CD14-positive monocyte (primary cell): ENCODE results near the gene PSMG3. TPM values are rescaled to one million over a fixed set of nuclear protein-coding genes. Genes with fewer than 3 reads are reported as not detected.

Source experiments
- DNase-seq, 3 donors: peaks; one replicate each; pipeline ENCODE4 v3.0.0-alpha.2; 2011 to 2022
- H2AFZ ChIP-seq: 2 replicates; pipeline ENCODE4 v1.6.0; 2012; ENCODE audit warnings: mild to moderate bottlenecking, low read depth, low read length, inconsistent platforms; ENCODE audit not compliant: insufficient read depth, poor library complexity, severe bottlenecking
- H3K27ac ChIP-seq, 2 donors: 1 replicate in 1 of 2; 2 replicates in 1 of 2; pipeline ENCODE4 v1.5.1; 2012 to 2013; ENCODE audit warnings: low read length in 2 of 2, control low read depth in 1 of 2, inconsistent platforms in 1 of 2, low read depth in 1 of 2, mild to moderate bottlenecking in 1 of 2
- H3K27me3 ChIP-seq, 2 donors: one replicate each; pipeline versions ENCODE4 v1.6.0 to v1.6.1; 2011 to 2013; ENCODE audit warnings: low read length in 2 of 2; ENCODE audit not compliant: control insufficient read depth in 2 of 2, insufficient read depth in 2 of 2
- H3K36me3 ChIP-seq, 2 donors: replicated peaks in 1 of 2; 1 replicate in 1 of 2; 2 replicates in 1 of 2; pipeline versions ENCODE4 v1.5.1 to v1.6.1; 2012 to 2013; ENCODE audit warnings: low read length in 2 of 2, control low read depth in 1 of 2, inconsistent platforms in 1 of 2, mild to moderate bottlenecking in 1 of 2; ENCODE audit not compliant: insufficient read depth in 2 of 2, control insufficient read depth in 1 of 2
- H3K4me1 ChIP-seq, 2 donors: 1 replicate in 1 of 2; 2 replicates in 1 of 2; pipeline versions ENCODE4 v1.5.1 to v1.6.1; 2012 to 2013; ENCODE audit warnings: low read length in 2 of 2, control low read depth in 1 of 2, inconsistent platforms in 1 of 2, mild to moderate bottlenecking in 1 of 2, moderate library complexity in 1 of 2; ENCODE audit not compliant: insufficient read depth in 2 of 2, control insufficient read depth in 1 of 2
- H3K4me2 ChIP-seq: replicated peaks from 2 replicates; pipeline ENCODE3; 2012; ENCODE audit warnings: low read length, moderate library complexity, mild to moderate bottlenecking; ENCODE audit not compliant: poor library complexity, severe bottlenecking; ENCODE audit errors: extremely low read depth
- H3K4me3 ChIP-seq, 3 experiments: fragments of 200-600 bp in 1 of 3; sonication (generic) in 1 of 3; replicated peaks in 1 of 3; 1 replicate in 2 of 3; 2 replicates in 1 of 3; pipeline ENCODE4 v1.5.1; 2011 to 2013; ENCODE audit warnings: low read length in 3 of 3, mild to moderate bottlenecking in 3 of 3, control low read depth in 2 of 3, low read depth in 2 of 3, inconsistent platforms in 1 of 3, moderate library complexity in 1 of 3
- H3K79me2 ChIP-seq: 2 replicates; pipeline ENCODE4 v1.6.0; 2012; ENCODE audit warnings: mild to moderate bottlenecking, control low read depth, inconsistent platforms, low read length, moderate library complexity; ENCODE audit not compliant: insufficient read depth
- H3K9ac ChIP-seq: 2 replicates; pipeline ENCODE4 v1.6.0; 2017; ENCODE audit warnings: low read length, mild to moderate bottlenecking; ENCODE audit not compliant: insufficient read depth, poor library complexity, severe bottlenecking
- H3K9me3 ChIP-seq, 2 donors: replicated peaks in 1 of 2; 1 replicate in 1 of 2; 2 replicates in 1 of 2; pipeline versions ENCODE4 v1.5.1 to v1.6.1; 2012 to 2013; ENCODE audit warnings: low read length in 2 of 2, control low read depth in 1 of 2; ENCODE audit not compliant: control insufficient read depth in 1 of 2, insufficient read depth in 1 of 2
- H4K20me1 ChIP-seq: 2 replicates; pipeline ENCODE4 v1.6.0; 2012; ENCODE audit warnings: mild to moderate bottlenecking, low read length, control low read depth, moderate library complexity; ENCODE audit not compliant: insufficient read depth
- H3K27ac Mint-ChIP-seq, 7 donors: one replicate each; pipeline ENCODE4 v1.8.0; 2020; ENCODE audit warnings: mild to moderate bottlenecking in 7 of 7, mixed read lengths in 7 of 7, moderate library complexity in 6 of 7, inconsistent platforms in 2 of 7
- H3K27me3 Mint-ChIP-seq, 3 donors: one replicate each; pipeline ENCODE4 v1.8.0; 2021 to 2022; ENCODE audit warnings: low read depth in 3 of 3, mild to moderate bottlenecking in 3 of 3, mixed read lengths in 3 of 3, moderate library complexity in 3 of 3, inconsistent platforms in 1 of 3
- H3K36me3 Mint-ChIP-seq, 2 donors: one replicate each; pipeline ENCODE4 v1.8.0; 2020; ENCODE audit warnings: mixed read lengths in 2 of 2, inconsistent platforms in 1 of 2, mild to moderate bottlenecking in 1 of 2
- H3K4me1 Mint-ChIP-seq: one replicate; pipeline ENCODE4 v1.8.0; 2020; ENCODE audit warnings: mild to moderate bottlenecking, mixed read lengths
- H3K4me3 Mint-ChIP-seq, 2 donors: one replicate each; pipeline ENCODE4 v1.8.0; 2020; ENCODE audit warnings: mild to moderate bottlenecking in 2 of 2, mixed read lengths in 2 of 2, moderate library complexity in 1 of 2
- H3K9me3 Mint-ChIP-seq, 7 donors: one replicate each; pipeline ENCODE4 v1.8.0; 2020 to 2022; ENCODE audit warnings: mixed read lengths in 7 of 7, mild to moderate bottlenecking in 6 of 7, moderate library complexity in 6 of 7, inconsistent platforms in 2 of 7
- WGBS: methylation state at CpG from one replicate; pipeline ENCODE4 v1.1.5; 2013; ENCODE audit warnings: missing lambda C conversion rate; ENCODE audit not compliant: insufficient coverage; 5-methylcytosine and 5-hydroxymethylcytosine counted together
- intact Hi-C, 2 donors: fragments of 100-400 bp; cut with micrococcal nuclease; formaldehyde crosslinking; loops; one replicate each; pipeline versions ENCODE4 v1.15.0 to v1.15.1; 2023
- polyA plus RNA-seq, 3 donors: library from polyadenylated mRNA; depleted of rRNA in 1 of 3; unstranded in 2 of 3; stranded (reverse) in 1 of 3; fragments of 300-500 nt in 2 of 3; fragments of >200 nt in 1 of 3; fragmentation: Illumina TruSeq in 2 of 3; gene quantifications; 1 replicate in 2 of 3; 2 replicates in 1 of 3; pipeline ENCODE4 v1.2.3, GENCODE V29; 2012 to 2021
- TF ChIP-seq, protein P1 (sequence below): fragments of 200-600 bp; IDR thresholded peaks from one replicate; pipeline ENCODE4 v1.8.0; 2022; ENCODE audit warnings: antibody characterized with exemption, mild to moderate bottlenecking

PSMG3 gene
- polyA plus RNA-seq, 3 donors = 32.6 to 38.8 (median 34.5) TPM

- peaks cover under 1 to 5% (median 4%) of the 10 kb centered on the region in 7 donors for H3K9me3 Mint-ChIP-seq
- intact Hi-C loops = no loop called here
Observed at GRCh38 chr7:1603346-1604225, 33.8 kb upstream of the PSMG3 start.

GRCh38 chr7:1602386-1602785, 32.6 kb upstream of the PSMG3 start:
- H3K27ac Mint-ChIP-seq = peak overlapping the region in 1 of 7 donors; percentile 28
- no peak for DNase-seq
- H3K4me1 Mint-ChIP-seq = no peaks in the 10 kb centered on the region
- Histone ChIP-seq H3K79me2 (no peaks in the 10 kb centered on the region), H3K27me3 (peaks cover 0 to 3% of the 10 kb centered on the region in 2 donors), H3K4me1 (no peaks in the 10 kb centered on the region), H3K27ac (no peak overlapping the region), H3K4me2 (no peak overlapping the region), H3K36me3 (no peaks in the 10 kb centered on the region), H3K9ac (no peak overlapping the region), H3K9me3 (peaks cover 0 to 17% of the 10 kb centered on the region in 2 donors), H3K4me3 (no peak overlapping the region), H2AFZ (no peak overlapping the region), H4K20me1 (no peaks in the 10 kb centered on the region)
- H3K9me3 Mint-ChIP-seq = peaks cover 4 to 14% (median 8%) of the 10 kb centered on the region in 7 donors
- H3K36me3 Mint-ChIP-seq = no peaks in the 10 kb centered on the region
- intact Hi-C loops = no loop called here
- TF ChIP-seq, protein P1, sequence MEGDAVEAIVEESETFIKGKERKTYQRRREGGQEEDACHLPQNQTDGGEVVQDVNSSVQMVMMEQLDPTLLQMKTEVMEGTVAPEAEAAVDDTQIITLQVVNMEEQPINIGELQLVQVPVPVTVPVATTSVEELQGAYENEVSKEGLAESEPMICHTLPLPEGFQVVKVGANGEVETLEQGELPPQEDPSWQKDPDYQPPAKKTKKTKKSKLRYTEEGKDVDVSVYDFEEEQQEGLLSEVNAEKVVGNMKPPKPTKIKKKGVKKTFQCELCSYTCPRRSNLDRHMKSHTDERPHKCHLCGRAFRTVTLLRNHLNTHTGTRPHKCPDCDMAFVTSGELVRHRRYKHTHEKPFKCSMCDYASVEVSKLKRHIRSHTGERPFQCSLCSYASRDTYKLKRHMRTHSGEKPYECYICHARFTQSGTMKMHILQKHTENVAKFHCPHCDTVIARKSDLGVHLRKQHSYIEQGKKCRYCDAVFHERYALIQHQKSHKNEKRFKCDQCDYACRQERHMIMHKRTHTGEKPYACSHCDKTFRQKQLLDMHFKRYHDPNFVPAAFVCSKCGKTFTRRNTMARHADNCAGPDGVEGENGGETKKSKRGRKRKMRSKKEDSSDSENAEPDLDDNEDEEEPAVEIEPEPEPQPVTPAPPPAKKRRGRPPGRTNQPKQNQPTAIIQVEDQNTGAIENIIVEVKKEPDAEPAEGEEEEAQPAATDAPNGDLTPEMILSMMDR = no peak
- peaks cover 7 to 16% (median 9%) of the 10 kb centered on the region in 3 donors for H3K27me3 Mint-ChIP-seq
- no peak overlapping the region for H3K4me3 Mint-ChIP-seq
- 96% methylated on average over 10 of the region's 15 CpGs for WGBS

More at GRCh38 chr7:1603346-1604225, 33.8 kb upstream of the PSMG3 start:
- H3K9me3 ChIP-seq = peaks cover 0 to 5% of the 10 kb centered on the region in 2 donors
- H3K4me3 ChIP-seq = no peak overlapping the region
- Mint-ChIP-seq H3K27me3 (peaks cover 7 to 16% (median 11%) of the 10 kb centered on the region in 3 donors), H3K27ac (no peak overlapping the region), H3K36me3 (no peaks in the 10 kb centered on the region), H3K4me1 (no peaks in the 10 kb centered on the region), H3K4me3 (no peak overlapping the region)
- H3K79me2 ChIP-seq = no peaks in the 10 kb centered on the region
- H3K27me3 ChIP-seq = peaks cover 0 to 3% of the 10 kb centered on the region in 2 donors
- no peak overlapping the region for H3K27ac ChIP-seq
- DNase-seq = no peak
- TF ChIP-seq, protein P1 = no peak
- H2AFZ ChIP-seq = no peak overlapping the region
- no peaks in the 10 kb centered on the region for H3K4me1 ChIP-seq
- no peak overlapping the region for H3K9ac ChIP-seq
- 93% methylated on average over 38 of the region's 41 CpGs for WGBS
- no peaks in the 10 kb centered on the region for H4K20me1 ChIP-seq
- H3K36me3 ChIP-seq = no peaks in the 10 kb centered on the region
- no peak overlapping the region for H3K4me2 ChIP-seq
